Neural cell (in vitro differentiated cells): ENCODE measurements around the gene GRAMD4. TPM values are rescaled to one million over a fixed set of nuclear protein-coding genes. Genes with fewer than 3 reads are reported as not detected.

Experiments
- H2AFZ ChIP-seq: fragments of 200-600, 300-800 bp; sonication (generic), shearing (Covaris generic); 2 replicates; pipeline ENCODE4 v1.6.0; 2014; ENCODE audit warnings: low read depth, mild to moderate bottlenecking, antibody characterized with exemption, low read length, moderate library complexity
- H3F3A ChIP-seq: fragments of 200-600 bp; shearing (Covaris generic); 2 replicates; pipeline ENCODE4 v1.6.1; 2016; ENCODE audit warnings: mild to moderate bottlenecking, moderate library complexity, mixed read lengths, antibody characterized with exemption, low read length; ENCODE audit not compliant: insufficient read depth, poor library complexity, severe bottlenecking
- H3K27ac ChIP-seq: fragments of 200-600, 300-800 bp; sonication (generic), shearing (Covaris generic); 2 replicates; pipeline ENCODE4 v1.5.1; 2014; ENCODE audit warnings: mild to moderate bottlenecking, low read length, moderate library complexity
- H3K27me3 ChIP-seq: fragments of 300-800, 200-600 bp; sonication (generic), shearing (Covaris generic); 2 replicates; pipeline ENCODE4 v1.6.0; 2014; ENCODE audit warnings: mild to moderate bottlenecking, low read depth, low read length, moderate library complexity; ENCODE audit not compliant: insufficient read depth
- H3K36me3 ChIP-seq: fragments of 300-800, 200-600 bp; sonication (generic), shearing (Covaris generic); 2 replicates; pipeline ENCODE4 v1.5.1; 2014; ENCODE audit warnings: mild to moderate bottlenecking, antibody characterized with exemption, low read length, moderate library complexity; ENCODE audit not compliant: insufficient read depth
- H3K4me2 ChIP-seq: fragments of 300-800, 200-600 bp; sonication (generic), shearing (Covaris generic); 2 replicates; pipeline ENCODE4 v1.6.0; 2014; ENCODE audit warnings: mild to moderate bottlenecking, low read length
- H3K4me3 ChIP-seq: fragments of 300-800, 200-600 bp; sonication (generic), shearing (Covaris generic); 2 replicates; pipeline ENCODE4 v1.5.1; 2014; ENCODE audit warnings: mild to moderate bottlenecking, low read length, moderate library complexity
- H3K79me2 ChIP-seq: fragments of 200-600 bp; shearing (Covaris generic); replicated peaks from 2 replicates; pipeline ENCODE4 v1.6.0; 2014; ENCODE audit warnings: mild to moderate bottlenecking, low read length, moderate library complexity; ENCODE audit not compliant: insufficient read depth
- H3K9ac ChIP-seq: fragments of 300-800, 200-600 bp; sonication (generic), shearing (Covaris generic); 2 replicates; pipeline ENCODE4 v1.6.1; 2016; ENCODE audit warnings: mild to moderate bottlenecking, low read length, mixed read lengths
- H3K9me2 ChIP-seq: fragments of 200-600 bp; shearing (Covaris generic); 2 replicates; pipeline ENCODE4 v1.6.1; 2016; ENCODE audit warnings: mild to moderate bottlenecking, low read length, mixed read lengths; ENCODE audit not compliant: insufficient read depth
- H3K9me3 ChIP-seq: fragments of 200-600, 300-800 bp; sonication (generic), shearing (Covaris generic); 2 replicates; pipeline ENCODE4 v1.6.1; 2016; ENCODE audit warnings: mild to moderate bottlenecking, mixed run types, low read length, moderate library complexity, mixed read lengths
- H4K20me1 ChIP-seq: fragments of 200-600 bp; shearing (Covaris generic); 2 replicates; pipeline ENCODE4 v1.6.1; 2016; ENCODE audit warnings: mild to moderate bottlenecking, mixed run types; ENCODE audit not compliant: insufficient read depth
- EP300 ChIP-seq: fragments of 450-650 bp; conservative IDR thresholded peaks from 2 replicates; pipeline ENCODE4 v1.6.1; 2014; ENCODE audit warnings: antibody characterized with exemption, mild to moderate bottlenecking, moderate library complexity; ENCODE audit not compliant: poor library complexity, severe bottlenecking
- EZH2 ChIP-seq: fragments of 200-600, 300-800 bp; shearing (Covaris generic), sonication (generic); IDR thresholded peaks from 2 replicates; pipeline ENCODE4 v1.6.1; 2014; ENCODE audit warnings: antibody characterized with exemption, low read length, borderline replicate concordance, mild to moderate bottlenecking; ENCODE audit not compliant: insufficient read depth, poor library complexity, severe bottlenecking
- MXI1 ChIP-seq: fragments of 450-650 bp; conservative IDR thresholded peaks from 2 replicates; pipeline ENCODE4 v1.6.1; 2014; ENCODE audit warnings: antibody characterized with exemption, mild to moderate bottlenecking; ENCODE audit not compliant: poor library complexity, severe bottlenecking
- POLR2AphosphoS5 ChIP-seq: IDR thresholded peaks from 2 replicates; pipeline ENCODE4 v1.6.1; 2012
- RAD21 ChIP-seq: fragments of 450-650 bp; conservative IDR thresholded peaks from 2 replicates; pipeline ENCODE4 v1.6.1; 2014; ENCODE audit warnings: antibody characterized with exemption, mild to moderate bottlenecking, moderate library complexity
- SMC3 ChIP-seq: fragments of 450-650 bp; conservative IDR thresholded peaks from 2 replicates; pipeline ENCODE4 v1.6.1; 2014; ENCODE audit warnings: antibody characterized with exemption, mild to moderate bottlenecking, moderate library complexity; ENCODE audit not compliant: poor library complexity
- TAF1 ChIP-seq: IDR thresholded peaks from 2 replicates; pipeline ENCODE4 v1.6.1; 2012; ENCODE audit warnings: low read depth
- polyA plus RNA-seq: library from polyadenylated mRNA; depleted of rRNA; stranded (reverse); fragments of >200 nt; gene quantifications from 2 replicates; pipeline ENCODE4 v1.2.3, GENCODE V29; 2014
- TF ChIP-seq, protein P1 (sequence below): fragments of 450-650 bp; IDR thresholded peaks from 2 replicates; pipeline ENCODE4 v1.5.1; 2014; ENCODE audit warnings: antibody characterized with exemption, mild to moderate bottlenecking, moderate library complexity; ENCODE audit not compliant: poor library complexity, severe bottlenecking
- TF ChIP-seq, protein P2 (sequence below): IDR thresholded peaks from 2 replicates; pipeline ENCODE4 v1.6.1; 2012; ENCODE audit warnings: borderline replicate concordance

Gene GRAMD4
- polyA plus RNA-seq, 1 donor from 2014 or later = 35.6 TPM

DNA sequence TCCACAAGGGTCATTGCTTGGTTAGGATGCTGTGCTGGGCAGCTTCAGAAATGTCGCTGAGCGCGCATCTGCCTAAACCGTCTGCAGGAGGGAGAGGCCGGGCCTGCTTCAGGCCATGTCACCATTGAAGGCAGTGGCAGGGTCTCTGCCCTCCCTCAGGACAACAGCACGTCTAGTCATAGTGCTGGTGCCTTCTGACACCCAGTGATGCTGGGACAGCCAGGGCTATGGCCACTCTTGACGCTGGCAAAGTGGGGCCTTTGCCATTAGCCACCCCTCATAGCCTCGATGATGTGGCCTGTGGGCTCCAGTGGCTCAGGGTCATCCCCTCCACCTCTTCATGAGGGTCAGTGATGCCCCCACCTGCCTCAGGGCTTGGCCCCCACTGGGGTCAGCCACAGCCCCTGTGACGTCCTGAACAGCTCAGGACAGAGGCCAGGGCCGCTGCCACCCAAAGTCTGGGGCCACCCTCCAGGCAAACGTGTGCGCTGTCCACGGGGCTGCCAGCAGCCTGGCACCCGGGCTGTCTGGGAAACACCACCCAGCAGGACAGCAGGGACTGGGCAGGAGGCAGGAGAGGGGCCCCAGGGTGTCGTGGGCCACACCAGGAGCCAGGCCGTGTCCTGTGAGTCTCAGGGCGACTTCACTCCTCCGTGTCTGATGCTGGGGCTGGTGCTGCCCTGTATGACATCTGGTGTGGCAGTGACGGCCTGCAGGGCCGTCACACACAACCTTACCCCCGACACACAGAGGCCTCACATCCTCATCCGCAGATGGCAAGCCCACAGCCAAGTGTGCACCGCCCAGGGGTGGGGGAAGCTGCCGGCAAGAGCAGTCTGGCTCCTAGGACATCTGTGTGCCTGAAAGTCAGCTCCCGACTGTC, 75.4 kb downstream of the GRAMD4 start:
- H3K9me3 ChIP-seq = no peaks in the 10 kb centered on the region
- no peak overlapping the region for H3K4me3 ChIP-seq
- no peaks in the 10 kb centered on the region for H3K27me3 ChIP-seq
- no peaks in the 10 kb centered on the region for H3K9me2 ChIP-seq
- no peaks in the 10 kb centered on the region for H3F3A ChIP-seq
- H3K27ac ChIP-seq = no peak overlapping the region
- TF ChIP-seq RAD21 (no peak), POLR2AphosphoS5 (no peak), TAF1 (no peak), SMC3 (no peak), EZH2 (no peak), MXI1 (no peak)
- TF ChIP-seq, protein P1, sequence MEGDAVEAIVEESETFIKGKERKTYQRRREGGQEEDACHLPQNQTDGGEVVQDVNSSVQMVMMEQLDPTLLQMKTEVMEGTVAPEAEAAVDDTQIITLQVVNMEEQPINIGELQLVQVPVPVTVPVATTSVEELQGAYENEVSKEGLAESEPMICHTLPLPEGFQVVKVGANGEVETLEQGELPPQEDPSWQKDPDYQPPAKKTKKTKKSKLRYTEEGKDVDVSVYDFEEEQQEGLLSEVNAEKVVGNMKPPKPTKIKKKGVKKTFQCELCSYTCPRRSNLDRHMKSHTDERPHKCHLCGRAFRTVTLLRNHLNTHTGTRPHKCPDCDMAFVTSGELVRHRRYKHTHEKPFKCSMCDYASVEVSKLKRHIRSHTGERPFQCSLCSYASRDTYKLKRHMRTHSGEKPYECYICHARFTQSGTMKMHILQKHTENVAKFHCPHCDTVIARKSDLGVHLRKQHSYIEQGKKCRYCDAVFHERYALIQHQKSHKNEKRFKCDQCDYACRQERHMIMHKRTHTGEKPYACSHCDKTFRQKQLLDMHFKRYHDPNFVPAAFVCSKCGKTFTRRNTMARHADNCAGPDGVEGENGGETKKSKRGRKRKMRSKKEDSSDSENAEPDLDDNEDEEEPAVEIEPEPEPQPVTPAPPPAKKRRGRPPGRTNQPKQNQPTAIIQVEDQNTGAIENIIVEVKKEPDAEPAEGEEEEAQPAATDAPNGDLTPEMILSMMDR = no peak
- TF ChIP-seq, protein P2, sequence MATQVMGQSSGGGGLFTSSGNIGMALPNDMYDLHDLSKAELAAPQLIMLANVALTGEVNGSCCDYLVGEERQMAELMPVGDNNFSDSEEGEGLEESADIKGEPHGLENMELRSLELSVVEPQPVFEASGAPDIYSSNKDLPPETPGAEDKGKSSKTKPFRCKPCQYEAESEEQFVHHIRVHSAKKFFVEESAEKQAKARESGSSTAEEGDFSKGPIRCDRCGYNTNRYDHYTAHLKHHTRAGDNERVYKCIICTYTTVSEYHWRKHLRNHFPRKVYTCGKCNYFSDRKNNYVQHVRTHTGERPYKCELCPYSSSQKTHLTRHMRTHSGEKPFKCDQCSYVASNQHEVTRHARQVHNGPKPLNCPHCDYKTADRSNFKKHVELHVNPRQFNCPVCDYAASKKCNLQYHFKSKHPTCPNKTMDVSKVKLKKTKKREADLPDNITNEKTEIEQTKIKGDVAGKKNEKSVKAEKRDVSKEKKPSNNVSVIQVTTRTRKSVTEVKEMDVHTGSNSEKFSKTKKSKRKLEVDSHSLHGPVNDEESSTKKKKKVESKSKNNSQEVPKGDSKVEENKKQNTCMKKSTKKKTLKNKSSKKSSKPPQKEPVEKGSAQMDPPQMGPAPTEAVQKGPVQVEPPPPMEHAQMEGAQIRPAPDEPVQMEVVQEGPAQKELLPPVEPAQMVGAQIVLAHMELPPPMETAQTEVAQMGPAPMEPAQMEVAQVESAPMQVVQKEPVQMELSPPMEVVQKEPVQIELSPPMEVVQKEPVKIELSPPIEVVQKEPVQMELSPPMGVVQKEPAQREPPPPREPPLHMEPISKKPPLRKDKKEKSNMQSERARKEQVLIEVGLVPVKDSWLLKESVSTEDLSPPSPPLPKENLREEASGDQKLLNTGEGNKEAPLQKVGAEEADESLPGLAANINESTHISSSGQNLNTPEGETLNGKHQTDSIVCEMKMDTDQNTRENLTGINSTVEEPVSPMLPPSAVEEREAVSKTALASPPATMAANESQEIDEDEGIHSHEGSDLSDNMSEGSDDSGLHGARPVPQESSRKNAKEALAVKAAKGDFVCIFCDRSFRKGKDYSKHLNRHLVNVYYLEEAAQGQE = no peak
- H3K79me2 ChIP-seq = no peaks in the 10 kb centered on the region
- no peak overlapping the region for H3K4me2 ChIP-seq
- no peak overlapping the region for H2AFZ ChIP-seq
- no peaks in the 10 kb centered on the region for H3K36me3 ChIP-seq
- H3K9ac ChIP-seq = no peak overlapping the region
- H4K20me1 ChIP-seq = no peaks in the 10 kb centered on the region

DNA sequence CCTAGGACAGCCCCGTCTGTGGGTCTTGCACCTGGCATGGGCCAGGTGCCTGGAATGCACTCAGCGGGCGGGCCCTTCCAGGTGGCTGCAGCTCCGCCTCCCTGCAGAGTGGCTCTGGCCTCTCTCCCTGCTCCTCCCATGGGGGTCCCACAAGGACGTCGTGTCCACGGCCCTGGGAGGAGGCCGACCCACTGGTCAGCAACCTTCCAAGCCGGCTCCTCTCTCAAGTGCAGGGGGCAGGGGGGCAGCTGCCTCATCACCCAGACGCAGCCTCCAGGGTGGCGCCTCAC, 76.0 kb downstream of the GRAMD4 start:
- no peaks in the 10 kb centered on the region for H3K27me3 ChIP-seq
- H3K27ac ChIP-seq = no peak overlapping the region
- no peak overlapping the region for H3K9ac ChIP-seq
- H3K9me3 ChIP-seq = no peaks in the 10 kb centered on the region
- H3K4me3 ChIP-seq = no peak overlapping the region
- H3K79me2 ChIP-seq = no peaks in the 10 kb centered on the region
- no peaks in the 10 kb centered on the region for H3F3A ChIP-seq
- no peaks in the 10 kb centered on the region for H4K20me1 ChIP-seq
- H3K36me3 ChIP-seq = no peaks in the 10 kb centered on the region
- no peaks in the 10 kb centered on the region for H3K9me2 ChIP-seq
- TF ChIP-seq, protein P1 = no peak
- TF ChIP-seq EP300 (no peak), TAF1 (no peak), EZH2 (no peak)
- no peak overlapping the region for H3K4me2 ChIP-seq
- no peak overlapping the region for H2AFZ ChIP-seq
